Measurements from ENCODE around the gene C20orf173. TPM values are rescaled to one million over a fixed set of nuclear protein-coding genes. Genes with fewer than 3 reads are reported as not detected.

C20orf173 gene
- total RNA-seq, 1 experiment from 2014 or later = not detected

DNA sequence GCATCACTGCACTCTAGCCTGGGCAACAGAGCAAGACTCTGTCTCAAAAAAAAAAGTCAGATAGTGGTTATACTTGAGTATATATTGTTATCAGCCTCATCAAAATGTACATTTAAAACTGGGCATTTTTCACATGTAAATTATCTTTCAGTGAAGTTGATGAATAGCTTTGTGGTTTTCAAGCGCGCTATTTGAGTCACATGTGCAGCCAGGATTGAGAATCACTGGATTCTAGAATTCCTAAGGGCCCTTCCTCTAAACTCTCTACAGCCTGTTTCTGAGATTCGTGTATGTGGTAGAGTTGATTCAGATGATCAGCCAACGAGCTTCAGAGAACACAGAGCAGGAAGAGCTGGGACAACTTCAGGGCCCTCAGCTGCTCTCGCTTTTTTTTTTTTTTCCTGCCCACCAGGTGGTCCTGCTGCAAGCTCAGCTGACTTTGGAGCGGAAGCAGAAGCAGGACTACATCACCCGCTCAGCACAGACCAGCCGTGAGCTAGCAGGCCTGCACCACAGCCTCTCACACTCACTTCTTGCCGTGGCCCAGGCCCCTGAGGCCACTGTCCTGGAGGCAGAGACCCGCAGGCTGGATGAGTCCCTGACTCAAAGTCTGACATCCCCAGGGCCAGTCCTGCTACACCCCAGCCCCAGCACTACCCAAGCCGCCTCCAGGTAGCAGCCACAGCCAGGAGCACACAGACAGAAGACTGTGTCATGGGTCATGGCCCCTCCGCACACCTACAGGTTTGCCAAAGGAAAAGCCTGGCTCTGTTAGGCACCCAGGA lies 18.3 kb downstream of the C20orf173 start:
- Histone ChIP-seq H3K4me1 (ENCODE audit: control insufficient read depth, insufficient read depth, low read length) (no peaks in the 10 kb centered on the region; the same call in 1 of the 2 replicates), H3K4me3 (ENCODE audit: low read depth in 2 of 2, low read length in 2 of 2) (no peak overlapping the region), H3K27me3 (ENCODE audit: control insufficient read depth, insufficient read depth, low read length) (no peaks in the 10 kb centered on the region), H3K9me3 (ENCODE audit: control insufficient read depth, insufficient read depth, low read depth, low read length) (no peaks in the 10 kb centered on the region), H3K27ac (ENCODE audit: low read length) (no peak overlapping the region), H3K36me3 (ENCODE audit: control insufficient read depth, insufficient read depth, low read length) (no peaks in the 10 kb centered on the region; the same call in 1 of the 2 replicates)
- ATAC-seq (no peak), DNase-seq (ENCODE audit: low read depth, low spot score) (no peak)
- no peak for TF ChIP-seq TCF7L2 (IDR thresholded peaks at IDR 0.05; ENCODE audit: low read depth, low read length)
- TF ChIP-seq REST (IDR thresholded peaks at IDR 0.05; ENCODE audit: insufficient read depth in 1 of 2, low read depth in 2 of 2, low read length in 1 of 2) = no peak
- no peak for TF ChIP-seq POLR2AphosphoS5 (IDR thresholded peaks at IDR 0.05; ENCODE audit: low read depth, low read length)
- TF ChIP-seq, protein P1, sequence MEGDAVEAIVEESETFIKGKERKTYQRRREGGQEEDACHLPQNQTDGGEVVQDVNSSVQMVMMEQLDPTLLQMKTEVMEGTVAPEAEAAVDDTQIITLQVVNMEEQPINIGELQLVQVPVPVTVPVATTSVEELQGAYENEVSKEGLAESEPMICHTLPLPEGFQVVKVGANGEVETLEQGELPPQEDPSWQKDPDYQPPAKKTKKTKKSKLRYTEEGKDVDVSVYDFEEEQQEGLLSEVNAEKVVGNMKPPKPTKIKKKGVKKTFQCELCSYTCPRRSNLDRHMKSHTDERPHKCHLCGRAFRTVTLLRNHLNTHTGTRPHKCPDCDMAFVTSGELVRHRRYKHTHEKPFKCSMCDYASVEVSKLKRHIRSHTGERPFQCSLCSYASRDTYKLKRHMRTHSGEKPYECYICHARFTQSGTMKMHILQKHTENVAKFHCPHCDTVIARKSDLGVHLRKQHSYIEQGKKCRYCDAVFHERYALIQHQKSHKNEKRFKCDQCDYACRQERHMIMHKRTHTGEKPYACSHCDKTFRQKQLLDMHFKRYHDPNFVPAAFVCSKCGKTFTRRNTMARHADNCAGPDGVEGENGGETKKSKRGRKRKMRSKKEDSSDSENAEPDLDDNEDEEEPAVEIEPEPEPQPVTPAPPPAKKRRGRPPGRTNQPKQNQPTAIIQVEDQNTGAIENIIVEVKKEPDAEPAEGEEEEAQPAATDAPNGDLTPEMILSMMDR (IDR thresholded peaks at IDR 0.05) = no peak
- no peak for TF ChIP-seq SIN3A (IDR thresholded peaks at IDR 0.05; ENCODE audit: borderline replicate concordance, insufficient read depth, low read depth, low read length)
- in situ Hi-C loops (cut with HindIII; ENCODE audit: low pct_unique_long_range_greater_than_20kb, low sequenced_read_pairs) (no loop called here), intact Hi-C loops (cut with micrococcal nuclease; ENCODE audit: unreplicated experiment) (no loop called here)
- CTCF ChIA-PET = interaction anchor here (0.7 to 0.9 kb wide), 2 partner anchors 48 kb away, joined by 3 read pairs; no protein-coding TSS in a partner anchor
- POLR2A ChIA-PET = no interaction called here
- BruUV-seq (replicated peaks) = no TSS peak

GRCh38 chr20:35508493-35509218 lies 20.8 kb downstream of the C20orf173 start:
- in situ Hi-C loops (cut with HindIII; ENCODE audit: low pct_unique_long_range_greater_than_20kb, low sequenced_read_pairs) = no loop called here
- Histone ChIP-seq H3K27ac (ENCODE audit: low read length) (no peak overlapping the region), H3K9me3 (ENCODE audit: control insufficient read depth, insufficient read depth, low read depth, low read length) (no peaks in the 10 kb centered on the region), H3K4me3 (ENCODE audit: low read depth in 2 of 2, low read length in 2 of 2) (no peak overlapping the region), H3K27me3 (ENCODE audit: control insufficient read depth, insufficient read depth, low read length) (no peaks in the 10 kb centered on the region), H3K36me3 (ENCODE audit: control insufficient read depth, insufficient read depth, low read length) (no peaks in the 10 kb centered on the region; the same call in 1 of the 2 replicates), H3K4me1 (ENCODE audit: control insufficient read depth, insufficient read depth, low read length) (no peaks in the 10 kb centered on the region)
- intact Hi-C loops (cut with micrococcal nuclease; ENCODE audit: unreplicated experiment) = no loop called here
- POLR2A ChIA-PET = interaction anchor here (0.6 kb wide), 1 partner anchor 945 kb away, joined by 11 read pairs; no protein-coding TSS in a partner anchor
- CTCF ChIA-PET = no interaction called here
- no peak for TF ChIP-seq POLR2AphosphoS5 (IDR thresholded peaks at IDR 0.05; ENCODE audit: low read depth, low read length)
- TF ChIP-seq TCF7L2 (IDR thresholded peaks at IDR 0.05; ENCODE audit: low read depth, low read length) = no peak
- TF ChIP-seq, protein P1 (IDR thresholded peaks at IDR 0.05) = no peak
- no peak for TF ChIP-seq SIN3A (IDR thresholded peaks at IDR 0.05; ENCODE audit: borderline replicate concordance, insufficient read depth, low read depth, low read length)
- no peak for TF ChIP-seq REST (IDR thresholded peaks at IDR 0.05; ENCODE audit: insufficient read depth in 1 of 2, low read depth in 2 of 2, low read length in 1 of 2)
- no peak for ATAC-seq
- DNase-seq (ENCODE audit: low read depth, low spot score) = no peak
- no TSS peak for BruUV-seq (replicated peaks)

Data from Panc1 (cell line).